ENCODE results near the gene SFTPD. TPM values are rescaled to one million over a fixed set of nuclear protein-coding genes. Genes with fewer than 3 reads are reported as not detected.

Gene SFTPD
- total RNA-seq, result not detected in 2 replicates

DNA sequence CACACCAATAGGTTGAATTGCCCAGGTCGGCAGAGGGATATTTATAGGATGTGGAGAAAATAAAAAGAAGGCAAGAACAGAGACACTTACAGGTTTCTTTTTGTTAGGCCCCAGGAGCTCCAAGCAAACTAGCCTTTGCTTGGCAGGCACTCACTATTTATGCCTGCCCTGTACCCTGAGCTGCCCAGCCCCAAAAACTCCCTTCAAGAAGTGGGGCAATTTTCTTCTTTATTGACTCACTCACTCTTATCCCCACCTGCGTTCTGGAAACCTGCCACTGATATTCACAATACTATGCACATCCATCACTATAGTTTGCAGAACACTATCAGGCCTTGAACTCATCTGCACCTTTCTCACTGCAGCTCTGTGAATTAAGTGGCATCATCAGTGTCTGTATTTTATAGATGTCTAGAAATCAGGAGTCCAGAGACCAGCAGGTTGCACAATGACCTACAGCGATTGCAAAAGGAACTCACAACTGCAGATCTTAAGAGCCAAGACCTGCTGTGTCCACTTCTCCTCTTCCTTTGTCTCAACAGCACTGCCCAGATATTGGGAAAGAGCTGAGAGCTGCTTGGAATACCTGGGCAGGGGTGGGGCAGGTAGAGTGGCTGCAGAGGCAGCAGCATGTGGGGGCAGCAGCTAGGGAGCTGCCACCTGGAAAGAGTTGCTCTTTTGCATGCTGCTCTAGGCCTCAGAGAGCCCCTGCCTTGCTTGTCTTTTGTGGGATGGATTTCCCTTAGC lies at the start of gene SFTPD:
Gene SFTPD (minus strand): TSS at position 130 of the 747 bp plus-strand sequence. CDS start 2,446 bp downstream, outside the sequence.

Other genes with a start within 250 kb of the SFTPD start
- gene NUTM2B, start 245.9 kb downstream of the SFTPD start, total RNA-seq, result 0.60 and 0.70 TPM in 2 replicates
- gene NUTM2E, start 122.4 kb downstream of the SFTPD start, total RNA-seq, result 0.47 TPM in 1 of 2 replicates, not detected in the other
- 11.6 and 11.9 TPM in 2 replicates for gene TMEM254, start 129.6 kb upstream of the SFTPD start, total RNA-seq
- gene PLAC9, start 183.6 kb upstream of the SFTPD start, total RNA-seq, result 219 and 260 TPM in 2 replicates

Measured in pericardium fibroblast (primary cell).